Activated B cell treated with CpG ODN at 0.5 μM for 24 hours (primary cell): ENCODE data around the gene UNC93B1. TPM values are rescaled to one million over a fixed set of nuclear protein-coding genes. Genes with fewer than 3 reads are reported as not detected.
A peak's percentile ranks its signal among the peaks of the same experiment; 100 is the strongest.

Source experiments
- ATAC-seq: fragments of 200-7000 bp; cut with Tn5 transposase; one replicate; pipeline ENCODE4 v1.10.0; 2021; ENCODE audit warnings: low read depth, mild to moderate bottlenecking, moderate library complexity
- CTCF ChIA-PET: fragments of 350-600 bp; sonication (Branson Sonifier 250); formaldehyde crosslinking; loops from one replicate; lab custom pipeline; 2021; ENCODE audit warnings: antibody characterized with exemption; lab: Charles Lee
- POLR2A ChIA-PET: fragments of 350-600 bp; sonication (Branson Sonifier 250); formaldehyde crosslinking; loops from one replicate; lab custom pipeline; 2021; ENCODE audit warnings: antibody characterized with exemption; lab: Charles Lee
- DNase-seq: peaks from one replicate; pipeline ENCODE4 v3.0.0; 2022
- H3K27ac Mint-ChIP-seq: one replicate; pipeline ENCODE4 v1.8.0; 2020; ENCODE audit warnings: mixed read lengths
- H3K27me3 Mint-ChIP-seq: one replicate; pipeline ENCODE4 v1.8.0; 2021; ENCODE audit warnings: mixed read lengths
- H3K36me3 Mint-ChIP-seq: one replicate; pipeline ENCODE4 v1.8.0; 2021; ENCODE audit warnings: low read depth, mixed read lengths
- H3K4me1 Mint-ChIP-seq: one replicate; pipeline ENCODE4 v1.8.0; 2021; ENCODE audit warnings: mixed read lengths
- H3K4me3 Mint-ChIP-seq: one replicate; pipeline ENCODE4 v1.8.0; 2020; ENCODE audit warnings: mild to moderate bottlenecking, mixed read lengths
- H3K9me3 Mint-ChIP-seq: one replicate; pipeline ENCODE4 v1.8.0; 2020; ENCODE audit warnings: mixed read lengths
- CTCF ChIP-seq: fragments of 200-600 bp; IDR thresholded peaks from one replicate; pipeline ENCODE4 v1.8.0; 2022; ENCODE audit warnings: antibody characterized with exemption, mild to moderate bottlenecking
- intact Hi-C: fragments of 100-400 bp; cut with micrococcal nuclease; formaldehyde crosslinking; loops from one replicate; pipeline ENCODE4 v1.15.1; 2024
- total RNA-seq: library from RNA; stranded (reverse); gene quantifications from 2 replicates; pipeline ENCODE4 v1.2.3, GENCODE V29; 2022

Gene UNC93B1
- total RNA-seq, 1 donor from 2014 or later: 133 TPM

GRCh38 chr11:68044898-68045351 is 41.0 kb upstream of the UNC93B1 start:
- ATAC-seq: no peak
- CTCF ChIA-PET: no interaction called here

GRCh38 chr11:68044145-68044813 is 40.4 kb upstream of the UNC93B1 start:
- DNase-seq: peak; percentile 11
- H3K4me1 Mint-ChIP-seq: peaks cover 21% of the 10 kb centered on the region
- ChIA-PET POLR2A (no interaction called here), CTCF (no interaction called here)
- ATAC-seq: no peak
- H3K27me3 Mint-ChIP-seq: no peaks in the 10 kb centered on the region
- no peak for TF ChIP-seq CTCF
- H3K27ac Mint-ChIP-seq: no peak overlapping the region
- intact Hi-C loops: no loop called here
- H3K36me3 Mint-ChIP-seq: peaks cover 52% of the 10 kb centered on the region
- H3K9me3 Mint-ChIP-seq: no peaks in the 10 kb centered on the region
- no peak overlapping the region for H3K4me3 Mint-ChIP-seq

More at GRCh38 chr11:68044898-68045351, 41.0 kb upstream of the UNC93B1 start:
- no peak for DNase-seq
- intact Hi-C loops: no loop called here
- H3K4me3 Mint-ChIP-seq: no peak overlapping the region
- no peak overlapping the region for H3K27ac Mint-ChIP-seq
- TF ChIP-seq CTCF: no peak
- no peaks in the 10 kb centered on the region for H3K27me3 Mint-ChIP-seq
- no peaks in the 10 kb centered on the region for H3K9me3 Mint-ChIP-seq
- POLR2A ChIA-PET: interaction anchor here (0.6 to 0.8 kb wide), 2 partner anchors 9 to 12 kb away, joined by 3 read pairs; no protein-coding TSS in a partner anchor
- peaks cover 52% of the 10 kb centered on the region for H3K36me3 Mint-ChIP-seq
- peaks cover 15% of the 10 kb centered on the region for H3K4me1 Mint-ChIP-seq

GRCh38 chr11:68043349-68044144 is 39.6 kb upstream of the UNC93B1 start:
- DNase-seq: peak; percentile 15
- peaks cover 45% of the 10 kb centered on the region for H3K36me3 Mint-ChIP-seq
- no peaks in the 10 kb centered on the region for H3K9me3 Mint-ChIP-seq
- no peak for ATAC-seq
- no peaks in the 10 kb centered on the region for H3K27me3 Mint-ChIP-seq
- H3K27ac Mint-ChIP-seq: no peak overlapping the region
- POLR2A ChIA-PET: interaction anchor here (3.5 kb wide), 1 partner anchor 13 kb away, joined by 12 read pairs; the partner anchor contains the start of gene NDUFS8
- intact Hi-C loops: no loop called here
- H3K4me1 Mint-ChIP-seq: peaks cover 25% of the 10 kb centered on the region
- no peak overlapping the region for H3K4me3 Mint-ChIP-seq
- CTCF ChIA-PET: interaction anchor here (1.5 kb wide), 1 partner anchor 166 kb away, joined by 4 read pairs; no protein-coding TSS in a partner anchor
- TF ChIP-seq CTCF: no peak

- H3K27me3 Mint-ChIP-seq: no peaks in the 10 kb centered on the region
- no peak overlapping the region for H3K4me3 Mint-ChIP-seq
- CTCF ChIA-PET: interaction anchor here (1.5 kb wide), 1 partner anchor 166 kb away, joined by 4 read pairs; no protein-coding TSS in a partner anchor
- POLR2A ChIA-PET: interaction anchor here (3.5 kb wide), 1 partner anchor 12 kb away, joined by 12 read pairs; the partner anchor contains the start of gene NDUFS8
- intact Hi-C loops: no loop called here
- DNase-seq (no peak), ATAC-seq (no peak)
- H3K9me3 Mint-ChIP-seq: no peaks in the 10 kb centered on the region
- H3K27ac Mint-ChIP-seq: no peak overlapping the region
- peaks cover 26% of the 10 kb centered on the region for H3K4me1 Mint-ChIP-seq
- TF ChIP-seq CTCF: no peak
- H3K36me3 Mint-ChIP-seq: peaks cover 41% of the 10 kb centered on the region
Observed at GRCh38 chr11:68043029-68043348, 39.1 kb upstream of the UNC93B1 start.
